B cell (primary cell): Measurements from ENCODE around the gene ALG2. TPM values are rescaled to one million over a fixed set of nuclear protein-coding genes. Genes with fewer than 3 reads are reported as not detected.

Experiments used
- ATAC-seq: fragments of 200-7000 bp; cut with Tn5 transposase; one replicate; pipeline ENCODE4 v1.10.0; 2021; ENCODE audit warnings: low read depth, mild to moderate bottlenecking, moderate number of reproducible peaks, moderate library complexity
- CTCF ChIA-PET: fragments of 350-600 bp; sonication (Branson Sonifier 250); formaldehyde crosslinking; loops from one replicate; lab custom pipeline; 2021; ENCODE audit warnings: antibody characterized with exemption, inconsistent platforms; lab: Charles Lee
- POLR2A ChIA-PET: fragments of 350-600 bp; sonication (Branson Sonifier 250); formaldehyde crosslinking; loops from one replicate; lab custom pipeline; 2021; ENCODE audit warnings: antibody characterized with exemption; lab: Charles Lee
- DNase-seq: peaks from one replicate; pipeline ENCODE4 v3.0.0; 2013
- H2AFZ ChIP-seq: 2 replicates; pipeline ENCODE4 v1.6.1; 2012; ENCODE audit warnings: mild to moderate bottlenecking, low read depth, low read length; ENCODE audit not compliant: insufficient read depth, poor library complexity, severe bottlenecking
- H3K27ac ChIP-seq, 2 donors: 1 replicate in 1 of 2; 2 replicates in 1 of 2; pipeline ENCODE4 v1.5.1; 2012 to 2013; ENCODE audit warnings: low read length in 2 of 2, mild to moderate bottlenecking in 2 of 2, moderate library complexity in 1 of 2
- H3K27me3 ChIP-seq, 4 experiments: fragments of 200-600 bp in 1 of 4; sonication (generic) in 1 of 4; replicated peaks in 1 of 4; 1 replicate in 2 of 4; 2 replicates in 2 of 4; pipeline versions ENCODE4 v1.6.1 to v1.7.0; 2013 to 2016; ENCODE audit warnings: low read length in 3 of 4, mild to moderate bottlenecking in 2 of 4, mixed read lengths in 1 of 4, moderate library complexity in 1 of 4; ENCODE audit not compliant: insufficient read depth in 4 of 4, control insufficient read depth in 3 of 4; ENCODE audit errors: control extremely low read depth in 1 of 4
- H3K36me3 ChIP-seq, 2 experiments: replicated peaks in 1 of 2; 1 replicate in 1 of 2; 2 replicates in 1 of 2; pipeline versions ENCODE4 v1.6.1 to v1.7.1; 2013; ENCODE audit warnings: low read length in 1 of 2; ENCODE audit not compliant: insufficient read depth in 2 of 2, control insufficient read depth in 1 of 2; ENCODE audit errors: control extremely low read depth in 1 of 2, extremely low read depth in 1 of 2
- H3K4me1 ChIP-seq, 2 donors: fragments of 200-600 bp in 1 of 2; sonication (generic) in 1 of 2; 1 replicate in 1 of 2; 2 replicates in 1 of 2; pipeline versions ENCODE4 v1.5.1 to v1.6.1; 2013 to 2017; ENCODE audit warnings: low read length in 2 of 2; ENCODE audit not compliant: control insufficient read depth in 2 of 2, insufficient read depth in 2 of 2
- H3K4me2 ChIP-seq: replicated peaks from 2 replicates; pipeline ENCODE3; 2012; ENCODE audit warnings: mild to moderate bottlenecking, low read depth, low read length; ENCODE audit not compliant: poor library complexity, severe bottlenecking
- H3K4me3 ChIP-seq, 5 experiments: fragments of 200-600 bp in 1 of 5; sonication (generic) in 1 of 5; 1 replicate in 3 of 5; 2 replicates in 2 of 5; pipeline versions ENCODE4 v1.5.1 to v1.7.0; 2011 to 2016; ENCODE audit warnings: low read length in 4 of 5, mild to moderate bottlenecking in 4 of 5, low read depth in 2 of 5, control low read depth in 1 of 5, moderate library complexity in 1 of 5; ENCODE audit not compliant: insufficient read depth in 1 of 5; ENCODE audit errors: control extremely low read depth in 1 of 5, extremely low read depth in 1 of 5
- H3K79me2 ChIP-seq: fragments of 200-600 bp; sonication (generic); one replicate; pipeline ENCODE4 v1.6.0; 2016; ENCODE audit warnings: low read length; ENCODE audit not compliant: control insufficient read depth, insufficient read depth
- H3K9ac ChIP-seq: fragments of 200-600 bp; sonication (generic); 2 replicates; pipeline ENCODE4 v1.6.1; 2017; ENCODE audit warnings: mild to moderate bottlenecking, low read length, moderate library complexity
- H3K9me3 ChIP-seq, 3 donors: one replicate each; pipeline versions ENCODE4 v1.6.1 to v1.7.1; 2013; ENCODE audit warnings: low read length in 2 of 3; ENCODE audit not compliant: control insufficient read depth in 2 of 3, insufficient read depth in 1 of 3; ENCODE audit errors: control extremely low read depth in 1 of 3
- H4K20me1 ChIP-seq: 2 replicates; pipeline ENCODE4 v1.6.0; 2012; ENCODE audit warnings: mild to moderate bottlenecking, low read length; ENCODE audit not compliant: insufficient read depth, control insufficient read depth, poor library complexity, severe bottlenecking
- H3K27ac Mint-ChIP-seq: one replicate; pipeline ENCODE4 v1.8.0; 2021; ENCODE audit warnings: mixed read lengths
- H3K27me3 Mint-ChIP-seq: one replicate; pipeline ENCODE4 v1.8.0; 2021; ENCODE audit warnings: mixed read lengths
- H3K4me1 Mint-ChIP-seq: one replicate; pipeline ENCODE4 v1.8.0; 2021; ENCODE audit warnings: mixed read lengths
- H3K4me3 Mint-ChIP-seq: one replicate; pipeline ENCODE4 v1.8.0; 2021; ENCODE audit warnings: mixed read lengths
- H3K9me3 Mint-ChIP-seq: one replicate; pipeline ENCODE4 v1.8.0; 2022; ENCODE audit warnings: mixed read lengths; ENCODE audit not compliant: insufficient read depth
- EZH2 ChIP-seq: IDR thresholded peaks from 2 replicates; pipeline ENCODE4 v1.6.1; 2012; ENCODE audit warnings: borderline replicate concordance, low read depth, mild to moderate bottlenecking, moderate library complexity, low read length; ENCODE audit not compliant: insufficient read depth, poor library complexity, severe bottlenecking
- WGBS: methylation state at CpG from one replicate; pipeline ENCODE4 v1.1.5; 2013; ENCODE audit warnings: missing lambda C conversion rate; ENCODE audit not compliant: insufficient coverage; 5-methylcytosine and 5-hydroxymethylcytosine counted together
- intact Hi-C: fragments of 100-400 bp; cut with micrococcal nuclease; formaldehyde crosslinking; loops from one replicate; pipeline ENCODE4 v1.10.0; 2022
- polyA plus RNA-seq: library from polyadenylated mRNA; depleted of rRNA; stranded (reverse); fragments of >200 nt; gene quantifications from 2 replicates; pipeline ENCODE4 v1.2.3, GENCODE V29; 2012
- total RNA-seq, 2 donors: library from RNA; stranded (reverse); fragments of 120-200 nt in 1 of 2; gene quantifications; 1 replicate in 1 of 2; 2 replicates in 1 of 2; pipeline versions ENCODE4 v1.2.3 to v1.2.4, GENCODE V29; 2013 to 2022
- TF ChIP-seq, protein P1 (sequence below): fragments of 200-600 bp; IDR thresholded peaks from one replicate; pipeline ENCODE4 v1.8.0; 2022; ENCODE audit warnings: antibody characterized with exemption, mild to moderate bottlenecking

ALG2 gene
- total and polyA plus RNA-seq, 2 donors (not counting 1 experiment from before 2014, with no cell fraction given): 14.3 to 46.3 TPM

DNA sequence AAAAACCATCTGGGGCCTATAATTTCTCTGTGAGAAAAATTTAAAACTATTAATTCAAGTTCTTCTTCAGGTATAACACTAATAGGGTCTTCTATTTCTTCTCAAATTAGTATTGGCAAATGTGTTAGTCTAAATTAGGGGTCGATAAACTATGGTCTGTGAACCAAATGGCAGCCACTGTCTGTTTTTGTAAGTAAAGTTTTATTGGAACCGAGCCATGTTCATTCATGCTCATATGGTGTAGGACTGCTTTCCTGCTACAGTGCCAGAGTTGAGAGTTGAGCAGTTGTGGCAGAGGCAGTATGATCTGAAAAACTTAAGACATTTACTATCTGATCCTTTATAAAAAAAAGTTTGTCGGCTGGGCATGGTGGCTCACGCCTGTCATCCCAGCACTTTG lies 29.4 kb upstream of the ALG2 start:
- Histone ChIP-seq H3K9me3 (peaks cover 0 to 2% (median 0%) of the 10 kb centered on the region in 3 donors), H3K4me2 (no peak overlapping the region), H3K9ac (no peak overlapping the region), H3K27ac (no peak overlapping the region), H3K79me2 (no peaks in the 10 kb centered on the region), H2AFZ (no peak overlapping the region), H3K27me3 (no peaks in the 10 kb centered on the region), H3K36me3 (no peaks in the 10 kb centered on the region), H4K20me1 (no peaks in the 10 kb centered on the region), H3K4me1 (peaks cover 11 to 13% of the 10 kb centered on the region in 2 donors), H3K4me3 (no peak overlapping the region)
- Mint-ChIP-seq H3K4me1 (peaks cover 18% of the 10 kb centered on the region), H3K27me3 (no peaks in the 10 kb centered on the region), H3K9me3 (no peaks in the 10 kb centered on the region), H3K27ac (no peak overlapping the region), H3K4me3 (no peak overlapping the region)
- TF ChIP-seq EZH2: no peak
- ATAC-seq (no peak), DNase-seq (no peak)
- intact Hi-C loops: no loop called here
- ChIA-PET CTCF (no interaction called here), POLR2A (interaction anchor here (0.6 kb wide), 1 partner anchor 11 kb away, joined by 3 read pairs; no protein-coding TSS in a partner anchor)
- 93% methylated on average over 3 of the region's 4 CpGs for WGBS

DNA sequence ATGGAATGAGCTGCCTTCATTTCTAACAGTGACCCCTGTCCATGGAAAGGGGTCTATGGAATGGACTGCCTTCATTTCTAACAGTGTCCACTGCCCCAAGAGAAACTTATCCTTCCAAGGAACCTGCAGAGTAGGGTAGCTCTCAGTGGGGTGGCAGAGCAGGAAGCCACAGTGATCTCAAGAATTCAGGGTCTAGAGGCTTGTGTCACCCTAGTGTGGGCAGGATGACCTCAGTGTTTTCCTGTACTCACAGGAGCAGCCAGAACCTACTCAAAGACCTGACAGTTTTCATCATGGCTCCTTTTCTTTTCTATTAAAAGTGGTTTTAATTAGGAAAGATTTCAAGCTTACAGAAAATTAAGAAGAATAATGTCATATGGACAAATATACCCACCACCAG lies 27.9 kb upstream of the ALG2 start:
- H3K4me3 ChIP-seq: no peak overlapping the region
- no peaks in the 10 kb centered on the region for H3K79me2 ChIP-seq
- H3K4me1 ChIP-seq: peaks cover 15 to 19% of the 10 kb centered on the region in 2 donors
- DNase-seq (no peak), ATAC-seq (no peak)
- TF ChIP-seq EZH2: no peak
- TF ChIP-seq, protein P1, sequence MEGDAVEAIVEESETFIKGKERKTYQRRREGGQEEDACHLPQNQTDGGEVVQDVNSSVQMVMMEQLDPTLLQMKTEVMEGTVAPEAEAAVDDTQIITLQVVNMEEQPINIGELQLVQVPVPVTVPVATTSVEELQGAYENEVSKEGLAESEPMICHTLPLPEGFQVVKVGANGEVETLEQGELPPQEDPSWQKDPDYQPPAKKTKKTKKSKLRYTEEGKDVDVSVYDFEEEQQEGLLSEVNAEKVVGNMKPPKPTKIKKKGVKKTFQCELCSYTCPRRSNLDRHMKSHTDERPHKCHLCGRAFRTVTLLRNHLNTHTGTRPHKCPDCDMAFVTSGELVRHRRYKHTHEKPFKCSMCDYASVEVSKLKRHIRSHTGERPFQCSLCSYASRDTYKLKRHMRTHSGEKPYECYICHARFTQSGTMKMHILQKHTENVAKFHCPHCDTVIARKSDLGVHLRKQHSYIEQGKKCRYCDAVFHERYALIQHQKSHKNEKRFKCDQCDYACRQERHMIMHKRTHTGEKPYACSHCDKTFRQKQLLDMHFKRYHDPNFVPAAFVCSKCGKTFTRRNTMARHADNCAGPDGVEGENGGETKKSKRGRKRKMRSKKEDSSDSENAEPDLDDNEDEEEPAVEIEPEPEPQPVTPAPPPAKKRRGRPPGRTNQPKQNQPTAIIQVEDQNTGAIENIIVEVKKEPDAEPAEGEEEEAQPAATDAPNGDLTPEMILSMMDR: no peak
- Mint-ChIP-seq H3K9me3 (no peaks in the 10 kb centered on the region), H3K27ac (no peak overlapping the region), H3K27me3 (no peaks in the 10 kb centered on the region), H3K4me1 (peaks cover 25% of the 10 kb centered on the region), H3K4me3 (no peak overlapping the region)
- intact Hi-C loops: no loop called here
- peaks cover 0 to 2% (median 0%) of the 10 kb centered on the region in 3 donors for H3K9me3 ChIP-seq
- H3K4me2 ChIP-seq: no peak overlapping the region
- no peaks in the 10 kb centered on the region for H3K27me3 ChIP-seq
- no peaks in the 10 kb centered on the region for H3K36me3 ChIP-seq
- POLR2A ChIA-PET: no interaction called here
- no peak overlapping the region for H2AFZ ChIP-seq
- no peaks in the 10 kb centered on the region for H4K20me1 ChIP-seq
- no peak overlapping the region for H3K9ac ChIP-seq
- no peak overlapping the region for H3K27ac ChIP-seq
- CTCF ChIA-PET: interaction anchor here (0.9 kb wide), 1 partner anchor 18 kb away, joined by 3 read pairs; no protein-coding TSS in a partner anchor
